ENCODE results near the gene KBTBD12. TPM values are rescaled to one million over a fixed set of nuclear protein-coding genes. Genes with fewer than 3 reads are reported as not detected.

KBTBD12 gene
- total RNA-seq, 4 donors from 2014 or later, result under 0.01 to 0.87 (median 0.30) TPM; not detected in 1

DNA sequence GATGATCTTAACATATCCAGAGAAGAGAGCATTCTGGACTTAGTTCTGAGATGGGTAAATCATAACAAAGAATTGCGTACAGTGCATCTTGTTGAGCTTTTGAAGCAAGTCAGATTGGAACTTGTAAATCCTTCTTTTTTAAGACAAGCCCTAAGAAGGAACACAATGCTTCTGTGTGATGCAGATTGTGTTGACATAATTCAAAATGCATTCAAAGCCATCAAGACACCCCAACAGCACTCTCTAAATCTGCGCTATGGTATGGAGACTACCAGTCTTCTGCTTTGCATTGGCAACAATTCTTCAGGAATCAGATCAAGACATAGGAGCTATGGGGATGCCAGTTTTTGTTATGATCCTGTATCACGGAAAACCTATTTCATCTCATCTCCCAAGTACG is 8.6 kb downstream of the KBTBD12 start:
- WGBS, 2 donors, result 81 to 88% methylated on average over 4 of the region's 4 CpGs
- TF ChIP-seq EP300 (IDR thresholded peaks at IDR 0.05) (no peak), POLR2A (IDR thresholded peaks at IDR 0.05) (no peak), CTCF (IDR thresholded peaks at IDR 0.05) (no peak)
- no peaks in the 10 kb centered on the region for H3K4me1 ChIP-seq
- no peaks in the 10 kb centered on the region for H3K9me3 ChIP-seq
- no peak overlapping the region for H3K4me3 ChIP-seq
- H3K36me3 ChIP-seq, result no peaks in the 10 kb centered on the region
- H3K27me3 ChIP-seq, result no peaks in the 10 kb centered on the region
- no peak overlapping the region for H3K27ac ChIP-seq
- no peak for DNase-seq (ENCODE audit: low spot score in 2 of 2)

DNA sequence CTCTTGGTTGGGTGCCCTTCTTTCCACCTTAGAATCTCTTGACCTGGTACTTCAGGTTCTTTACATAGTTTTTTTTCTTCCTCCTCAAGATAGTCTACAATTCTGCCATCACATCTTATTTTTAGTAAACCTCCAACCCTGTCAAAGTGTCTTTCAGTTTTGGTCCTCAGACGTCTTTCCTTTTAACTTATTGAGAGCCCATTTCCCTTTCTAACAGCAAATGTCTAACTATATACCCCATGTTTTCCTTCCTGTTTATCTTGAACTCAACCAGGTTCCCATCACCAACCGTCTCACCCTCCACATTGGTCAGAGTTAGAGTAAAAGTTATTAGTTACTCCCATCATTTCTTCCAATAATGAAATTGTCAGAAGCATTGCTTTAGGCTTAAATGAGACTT is 10.4 kb downstream of the KBTBD12 start:
- H3K9me3 ChIP-seq, result no peaks in the 10 kb centered on the region

DNA sequence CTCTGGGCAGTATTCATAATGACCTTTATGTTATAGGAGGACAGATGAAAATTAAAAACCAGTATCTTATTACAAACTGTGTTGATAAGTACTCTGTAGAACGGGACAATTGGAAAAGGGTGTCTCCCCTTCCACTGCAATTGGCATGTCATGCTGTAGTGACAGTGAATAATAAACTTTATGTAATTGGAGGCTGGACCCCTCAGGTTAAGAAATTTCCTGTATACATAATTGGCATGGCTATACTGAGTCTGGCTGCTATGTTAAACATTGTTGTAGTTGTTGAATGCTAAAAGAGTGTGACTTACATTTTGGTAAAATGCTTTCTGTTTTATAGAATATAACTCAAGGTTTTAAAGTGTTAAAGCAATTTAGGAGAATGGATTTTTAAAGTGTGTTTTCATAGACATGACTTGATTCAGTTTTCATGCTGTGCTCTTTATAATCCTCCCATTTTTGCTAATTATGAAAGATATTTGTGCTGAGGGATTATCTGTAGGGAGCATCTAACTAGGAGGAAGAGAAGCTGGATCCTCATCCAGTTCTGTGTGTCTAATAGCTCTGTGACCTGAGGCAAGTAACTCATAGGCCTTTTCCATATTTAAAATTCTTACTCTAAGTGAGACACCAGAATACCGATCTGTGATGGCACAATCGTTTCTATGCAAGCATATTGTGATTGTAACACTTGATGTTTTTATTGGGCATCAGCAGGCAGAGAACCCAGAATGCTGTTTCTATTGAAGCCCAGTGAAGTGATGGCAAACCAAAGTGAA is 13.0 kb downstream of the KBTBD12 start:
- 72 to 77% methylated on average over 3 of the region's 3 CpGs for WGBS, 2 donors
- no peak for DNase-seq (ENCODE audit: low spot score in 2 of 2)
- no peaks in the 10 kb centered on the region for H3K9me3 ChIP-seq
- TF ChIP-seq EP300 (IDR thresholded peaks at IDR 0.05) (no peak), POLR2A (IDR thresholded peaks at IDR 0.05) (no peak), CTCF (IDR thresholded peaks at IDR 0.05) (no peak)
- no peaks in the 10 kb centered on the region for H3K4me1 ChIP-seq
- no peak overlapping the region for H3K27ac ChIP-seq
- no peaks in the 10 kb centered on the region for H3K36me3 ChIP-seq
- H3K4me3 ChIP-seq, result no peak overlapping the region
- no peaks in the 10 kb centered on the region for H3K27me3 ChIP-seq

More for the DNA sequence above, 10.4 kb downstream of the KBTBD12 start:
- Histone ChIP-seq H3K27ac (no peak overlapping the region), H3K27me3 (no peaks in the 10 kb centered on the region), H3K4me1 (no peaks in the 10 kb centered on the region), H3K36me3 (no peaks in the 10 kb centered on the region), H3K4me3 (no peak overlapping the region)
- DNase-seq (ENCODE audit: low spot score in 2 of 2), result no peak
- TF ChIP-seq CTCF (IDR thresholded peaks at IDR 0.05), result no peak
- TF ChIP-seq POLR2A (IDR thresholded peaks at IDR 0.05), result no peak
- TF ChIP-seq EP300 (IDR thresholded peaks at IDR 0.05), result no peak
- WGBS, 2 donors, result 60 to 77% methylated on average over 2 of the region's 2 CpGs

DNA sequence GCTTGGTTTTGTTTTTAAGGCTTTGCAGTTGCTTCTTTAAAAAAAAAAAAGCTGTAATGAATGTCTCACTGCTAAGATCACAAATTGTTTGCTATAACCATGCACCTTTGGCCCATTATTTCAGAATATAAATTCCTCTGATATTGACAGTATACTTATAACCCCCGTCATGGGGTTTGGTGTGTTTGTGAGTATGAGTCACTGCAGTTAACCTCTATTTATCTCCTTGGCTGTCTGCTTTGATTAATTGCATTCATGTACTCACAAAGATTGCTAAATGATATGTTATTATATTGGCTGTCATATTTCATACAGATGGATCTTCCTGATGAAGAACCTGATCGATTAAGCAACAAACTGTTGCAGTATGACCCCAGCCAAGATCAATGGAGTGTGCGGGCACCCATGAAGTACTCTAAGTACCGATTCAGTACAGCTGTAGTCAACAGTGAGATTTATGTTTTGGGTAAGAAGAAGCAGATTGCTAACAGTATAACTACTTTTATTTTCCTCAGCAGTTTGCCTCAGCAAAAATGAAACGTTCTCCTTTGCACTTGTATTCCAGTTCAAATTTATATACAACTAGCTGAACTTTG is 14.9 kb downstream of the KBTBD12 start:
- H3K4me1 ChIP-seq, result no peaks in the 10 kb centered on the region
- H3K27me3 ChIP-seq, result no peaks in the 10 kb centered on the region
- H3K36me3 ChIP-seq, result no peaks in the 10 kb centered on the region
- H3K4me3 ChIP-seq, result no peak overlapping the region
- 77 to 84% methylated on average over 5 of the region's 5 CpGs for WGBS, 2 donors
- TF ChIP-seq POLR2A (IDR thresholded peaks at IDR 0.05) (no peak), EP300 (IDR thresholded peaks at IDR 0.05) (no peak), CTCF (IDR thresholded peaks at IDR 0.05) (no peak)
- H3K27ac ChIP-seq, result no peak overlapping the region
- no peak for DNase-seq (ENCODE audit: low spot score in 2 of 2)
- no peaks in the 10 kb centered on the region for H3K9me3 ChIP-seq

DNA sequence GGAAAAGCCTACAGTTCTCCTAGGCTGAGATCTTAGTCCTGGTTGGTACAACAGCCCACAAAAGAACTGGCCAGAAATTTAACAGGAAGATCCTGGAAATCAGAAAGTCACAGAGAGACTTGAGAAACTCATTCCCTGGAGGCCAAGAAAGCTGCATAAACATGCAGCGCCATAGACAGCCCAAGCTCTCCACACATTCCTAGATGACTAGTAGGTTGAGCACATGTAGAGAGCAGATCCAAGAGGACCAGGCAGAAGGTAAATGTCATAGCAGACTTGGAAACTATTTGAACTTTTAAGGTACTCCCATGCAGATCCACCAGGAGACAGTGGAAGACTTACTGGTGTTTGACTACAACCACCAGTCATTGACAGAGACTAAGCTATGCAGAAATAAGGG is 18.4 kb downstream of the KBTBD12 start:
- Histone ChIP-seq H3K4me1 (no peaks in the 10 kb centered on the region), H3K27me3 (no peaks in the 10 kb centered on the region), H3K4me3 (no peak overlapping the region), H3K27ac (no peak overlapping the region), H3K9me3 (no peaks in the 10 kb centered on the region), H3K36me3 (no peaks in the 10 kb centered on the region)
- DNase-seq (ENCODE audit: low spot score in 2 of 2), result no peak
- 73 to 88% methylated on average over 1 of the region's 1 CpG for WGBS, 2 donors
- no peak for TF ChIP-seq CTCF (IDR thresholded peaks at IDR 0.05)
- TF ChIP-seq EP300 (IDR thresholded peaks at IDR 0.05), result no peak

All from tibial nerve (tissue), 4 donors.